Activated CD8-positive, alpha-beta T cell treated with anti-CD3 and anti-CD28 coated beads for 36 hours (primary cell): ENCODE measurements around the gene YLPM1. TPM values are rescaled to one million over a fixed set of nuclear protein-coding genes. Genes with fewer than 3 reads are reported as not detected.
A peak's percentile ranks its signal among the peaks of the same experiment; 100 is the strongest.

Experiments
- ATAC-seq: fragments of 200-7000 bp; cut with Tn5 transposase; one replicate; pipeline ENCODE4 v1.10.0; 2021; ENCODE audit warnings: mild to moderate bottlenecking, moderate library complexity
- CTCF ChIA-PET: fragments of 350-600 bp; sonication (Branson Sonifier 250); formaldehyde crosslinking; loops from one replicate; lab custom pipeline; 2021; ENCODE audit warnings: antibody characterized with exemption; lab: Charles Lee
- POLR2A ChIA-PET: fragments of 350-600 bp; sonication (Branson Sonifier 250); formaldehyde crosslinking; loops from one replicate; lab custom pipeline; 2021; ENCODE audit warnings: antibody characterized with exemption; lab: Charles Lee
- DNase-seq: peaks from one replicate; pipeline ENCODE4 v3.0.0-alpha.2; 2020
- H3K27ac Mint-ChIP-seq: one replicate; pipeline ENCODE4 v1.8.0; 2021; ENCODE audit warnings: mild to moderate bottlenecking, mixed read lengths
- H3K27me3 Mint-ChIP-seq: one replicate; pipeline ENCODE4 v1.8.0; 2021; ENCODE audit warnings: mixed read lengths
- H3K36me3 Mint-ChIP-seq: one replicate; pipeline ENCODE4 v1.8.0; 2021; ENCODE audit warnings: low read depth, mixed read lengths
- H3K4me1 Mint-ChIP-seq: one replicate; pipeline ENCODE4 v1.8.0; 2021; ENCODE audit warnings: low read depth, mixed read lengths
- H3K4me3 Mint-ChIP-seq: one replicate; pipeline ENCODE4 v1.8.0; 2021; ENCODE audit warnings: mild to moderate bottlenecking, moderate library complexity, mixed read lengths
- H3K9me3 Mint-ChIP-seq: one replicate; pipeline ENCODE4 v1.8.0; 2021; ENCODE audit warnings: mixed read lengths
- intact Hi-C: fragments of 100-400 bp; cut with micrococcal nuclease; formaldehyde crosslinking; loops from one replicate; pipeline ENCODE4 v1.10.0; 2022
- total RNA-seq, 2 experiments: library from RNA; stranded (reverse); gene quantifications; one replicate each; pipeline ENCODE4 v1.2.3, GENCODE V29; 2021
- TF ChIP-seq, protein P1 (sequence below): fragments of 200-600 bp; IDR thresholded peaks from one replicate; pipeline ENCODE4 v1.8.0; 2022; ENCODE audit warnings: antibody characterized with exemption, mild to moderate bottlenecking

The YLPM1 gene
- total RNA-seq, 2 experiments from 2014 or later = 43.6 to 49.0 TPM

DNA sequence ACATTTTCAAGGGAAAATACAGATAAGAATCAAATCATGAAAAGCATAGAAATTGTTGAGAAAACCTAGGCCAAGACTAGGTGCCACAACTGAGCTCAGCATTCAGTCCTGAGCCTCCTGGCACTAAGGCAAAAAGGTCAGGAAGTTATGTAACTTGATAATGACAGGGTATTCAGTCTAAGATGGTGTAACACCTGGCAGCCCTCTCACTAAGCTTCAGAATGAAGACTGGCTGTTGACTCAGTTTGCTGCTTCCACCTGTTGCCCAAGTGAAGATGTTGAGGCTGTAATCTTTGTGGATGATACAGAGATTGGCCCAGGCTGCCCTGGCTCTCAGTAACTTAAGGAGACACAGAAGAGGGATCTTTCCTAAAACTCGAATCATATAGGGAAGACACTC lies 93.2 kb downstream of the YLPM1 start:
- Mint-ChIP-seq H3K4me1 (peaks cover 18% of the 10 kb centered on the region), H3K36me3 (no peaks in the 10 kb centered on the region), H3K4me3 (no peak overlapping the region), H3K9me3 (no peaks in the 10 kb centered on the region), H3K27ac (no peak overlapping the region), H3K27me3 (no peaks in the 10 kb centered on the region)
- ATAC-seq = no peak
- ChIA-PET CTCF (interaction anchor here (0.8 to 17.3 kb wide), 10 partner anchors 8 to 232 kb away, joined by 3 to 528 read pairs (median 7); partner anchors contain the start of genes DLST and PROX2), POLR2A (interaction anchor here (1.0 kb wide), 1 partner anchor 52 kb away, joined by 4 read pairs; no protein-coding TSS in a partner anchor)
- TF ChIP-seq, protein P1, sequence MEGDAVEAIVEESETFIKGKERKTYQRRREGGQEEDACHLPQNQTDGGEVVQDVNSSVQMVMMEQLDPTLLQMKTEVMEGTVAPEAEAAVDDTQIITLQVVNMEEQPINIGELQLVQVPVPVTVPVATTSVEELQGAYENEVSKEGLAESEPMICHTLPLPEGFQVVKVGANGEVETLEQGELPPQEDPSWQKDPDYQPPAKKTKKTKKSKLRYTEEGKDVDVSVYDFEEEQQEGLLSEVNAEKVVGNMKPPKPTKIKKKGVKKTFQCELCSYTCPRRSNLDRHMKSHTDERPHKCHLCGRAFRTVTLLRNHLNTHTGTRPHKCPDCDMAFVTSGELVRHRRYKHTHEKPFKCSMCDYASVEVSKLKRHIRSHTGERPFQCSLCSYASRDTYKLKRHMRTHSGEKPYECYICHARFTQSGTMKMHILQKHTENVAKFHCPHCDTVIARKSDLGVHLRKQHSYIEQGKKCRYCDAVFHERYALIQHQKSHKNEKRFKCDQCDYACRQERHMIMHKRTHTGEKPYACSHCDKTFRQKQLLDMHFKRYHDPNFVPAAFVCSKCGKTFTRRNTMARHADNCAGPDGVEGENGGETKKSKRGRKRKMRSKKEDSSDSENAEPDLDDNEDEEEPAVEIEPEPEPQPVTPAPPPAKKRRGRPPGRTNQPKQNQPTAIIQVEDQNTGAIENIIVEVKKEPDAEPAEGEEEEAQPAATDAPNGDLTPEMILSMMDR = no peak
- intact Hi-C loops = no loop called here
- DNase-seq = no peak

DNA sequence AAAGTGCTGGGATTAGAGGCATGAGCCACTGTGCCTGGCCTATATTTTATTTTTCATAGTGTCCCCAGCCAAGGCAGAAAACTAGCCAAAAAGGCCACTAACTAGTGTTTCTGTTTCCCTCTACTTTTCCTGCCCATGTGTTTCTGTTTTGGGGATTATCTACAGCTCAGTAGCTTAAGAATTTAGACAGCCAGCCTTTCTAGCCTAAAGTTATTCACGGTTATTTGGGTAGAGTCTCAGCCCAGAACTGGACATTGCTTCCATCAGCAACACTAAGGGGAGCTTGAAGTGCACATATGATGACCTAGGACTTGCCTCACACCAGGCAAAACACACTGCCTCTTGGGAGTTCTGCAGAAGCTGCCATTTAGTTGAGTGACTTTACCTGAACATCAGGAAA lies 94.9 kb downstream of the YLPM1 start:
- no peak for ATAC-seq
- TF ChIP-seq, protein P1 = no peak
- Mint-ChIP-seq H3K27me3 (no peaks in the 10 kb centered on the region), H3K36me3 (no peaks in the 10 kb centered on the region), H3K27ac (no peak overlapping the region), H3K4me3 (no peak overlapping the region), H3K9me3 (no peaks in the 10 kb centered on the region), H3K4me1 (peaks cover 13% of the 10 kb centered on the region)
- POLR2A ChIA-PET = interaction anchor here (1.1 to 3.4 kb wide), 3 partner anchors 10 to 27 kb away, joined by 4 to 19 read pairs (median 4); no protein-coding TSS in a partner anchor
- intact Hi-C loops = no loop called here
- DNase-seq = no peak
- CTCF ChIA-PET = interaction anchor here (0.7 to 17.3 kb wide), 8 partner anchors 9 to 231 kb away, joined by 3 to 528 read pairs (median 10); partner anchors contain the start of genes DLST and PROX2

DNA sequence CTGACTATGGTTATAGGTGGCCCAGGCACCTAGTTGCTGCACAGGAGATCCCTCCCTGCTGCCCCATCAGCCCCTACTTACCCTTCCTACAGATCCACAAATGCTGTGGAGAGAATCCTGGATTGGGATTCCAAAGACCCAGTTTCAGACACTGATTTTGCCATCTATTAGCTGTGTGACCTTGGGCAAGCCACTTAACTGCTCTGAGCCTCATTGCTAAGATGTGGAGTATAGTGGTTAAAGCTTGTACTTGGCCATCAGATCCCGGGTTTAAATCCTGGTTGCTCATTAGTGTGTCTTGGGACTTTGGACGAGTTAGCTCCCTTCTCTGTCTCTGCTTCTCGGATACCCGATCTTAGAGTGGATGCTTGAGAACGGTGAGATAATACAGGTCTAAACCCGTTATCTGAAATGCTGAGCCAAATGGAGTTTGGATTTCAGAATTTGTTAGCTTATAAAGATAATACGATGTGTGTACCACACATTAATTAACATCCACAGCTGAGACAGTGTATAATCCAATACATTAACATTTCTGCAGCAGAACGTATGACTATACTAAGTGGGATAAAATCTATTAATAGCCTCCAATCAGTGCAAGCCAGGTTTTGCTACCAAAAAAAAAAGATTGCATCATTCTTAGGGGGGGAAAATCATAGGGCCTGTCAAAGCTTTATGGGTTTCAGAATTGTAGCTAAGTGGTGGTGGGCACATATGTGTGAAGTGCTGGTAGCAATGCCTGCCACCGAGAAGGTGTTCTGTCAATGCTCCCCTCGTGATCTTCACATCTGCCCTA lies 96.8 kb downstream of the YLPM1 start:
- DNase-seq (no peak), ATAC-seq (no peak)
- ChIA-PET CTCF (interaction anchor here (0.5 to 17.3 kb wide), 47 partner anchors 7 to 444 kb away, joined by 3 to 528 read pairs (median 6); partner anchors contain the start of genes ACYP1, DLST, LTBP2 and MLH3), POLR2A (interaction anchor here (0.8 to 4.7 kb wide), 11 partner anchors 9 to 48 kb away, joined by 3 to 22 read pairs (median 5); partner anchors contain the start of gene DLST)
- Mint-ChIP-seq H3K4me1 (peaks cover 5% of the 10 kb centered on the region), H3K27me3 (no peaks in the 10 kb centered on the region), H3K4me3 (no peak overlapping the region), H3K9me3 (no peaks in the 10 kb centered on the region), H3K36me3 (no peaks in the 10 kb centered on the region), H3K27ac (no peak overlapping the region)
- intact Hi-C loops = loop anchor here (10.0 kb wide), 1 partner anchor 225 kb away; no protein-coding TSS in a partner anchor
- TF ChIP-seq, protein P1 = no peak

DNA sequence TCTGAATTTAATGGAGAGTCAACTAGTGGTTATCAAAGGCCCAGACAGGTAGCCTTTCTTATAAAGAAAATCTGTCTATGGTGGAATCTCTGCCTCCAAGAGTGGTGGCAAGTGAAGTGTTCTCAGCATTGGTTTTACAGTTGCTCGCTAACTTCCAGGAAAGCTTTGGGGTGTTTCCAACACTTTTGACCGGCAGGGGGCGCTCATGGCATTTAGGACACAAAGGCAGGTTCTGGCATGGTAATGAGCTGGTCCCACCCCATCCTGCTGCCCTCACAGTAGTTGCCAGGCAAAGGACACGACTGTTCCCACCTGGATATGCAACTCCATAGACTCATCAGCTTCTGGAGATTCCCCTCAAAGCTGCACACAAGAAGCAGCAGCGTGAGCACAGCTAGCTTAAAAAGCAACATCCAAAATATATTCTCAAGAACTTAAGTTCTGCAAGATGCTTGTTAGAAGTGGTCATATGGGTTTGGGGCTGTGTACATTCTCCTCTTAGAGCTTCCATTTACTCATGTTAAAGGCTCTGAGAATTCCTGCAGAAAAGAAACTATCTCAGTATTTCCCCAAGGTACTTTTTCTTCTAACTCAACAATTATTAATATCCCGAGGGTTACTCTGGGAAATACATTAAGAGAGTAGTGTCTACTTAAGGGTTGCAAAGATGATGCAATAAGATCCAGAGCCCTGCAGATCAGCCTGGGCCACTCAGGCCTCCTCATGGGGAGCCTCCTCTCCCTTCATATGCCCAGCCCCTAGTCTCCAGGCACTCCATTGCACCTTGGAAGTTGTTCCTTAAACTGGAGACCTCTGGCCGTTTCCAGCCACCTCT lies 98.0 kb downstream of the YLPM1 start:
- H3K27ac Mint-ChIP-seq = no peak overlapping the region
- no peaks in the 10 kb centered on the region for H3K36me3 Mint-ChIP-seq

More for the DNA sequence above, 98.0 kb downstream of the YLPM1 start:
- TF ChIP-seq, protein P1 = peak; percentile 91
- Mint-ChIP-seq H3K27me3 (no peaks in the 10 kb centered on the region), H3K4me1 (peaks cover 5% of the 10 kb centered on the region), H3K9me3 (no peaks in the 10 kb centered on the region), H3K4me3 (no peak overlapping the region)
- CTCF ChIA-PET = interaction anchor here (0.7 to 17.3 kb wide), 69 partner anchors 8 to 443 kb away, joined by 3 to 528 read pairs (median 4); partner anchors contain the start of genes ACYP1, DLST, EIF2B2 and LTBP2
- intact Hi-C loops = loop anchor here (1.0 to 10.0 kb wide), 2 partner anchors 44 to 224 kb away; no protein-coding TSS in a partner anchor
- DNase-seq = peak; percentile 97
- ATAC-seq = peak; percentile 83
- POLR2A ChIA-PET = interaction anchor here (0.8 to 4.7 kb wide), 13 partner anchors 8 to 81 kb away, joined by 3 to 22 read pairs (median 4); partner anchors contain the start of gene DLST
